Heart left ventricle (tissue), 16 donors: ENCODE data around the gene HDAC8. TPM values are rescaled to one million over a fixed set of nuclear protein-coding genes. Genes with fewer than 3 reads are reported as not detected.

Experiments used
- ATAC-seq, 4 donors: fragments of 200-7000 bp; cut with Tn5 transposase; one replicate each; pipeline ENCODE4 v1.9.1; 2020 to 2022; ENCODE audit warnings: moderate library complexity in 4 of 4, mild to moderate bottlenecking in 3 of 4, moderate number of reproducible peaks in 1 of 4
- DNase-seq, 5 donors: peaks; one replicate each; pipeline ENCODE4 v3.0.0-alpha.2; 2020
- H3K27ac ChIP-seq, 12 donors: fragments of 200-600 bp; sonication (generic) in 4 of 12; one replicate each; pipeline versions ENCODE4 v1.5.0 to v1.8.0; 2016 to 2022; ENCODE audit warnings: mild to moderate bottlenecking in 2 of 12
- H3K27me3 ChIP-seq, 9 donors: fragments of 200-600 bp; sonication (generic) in 2 of 9; one replicate each; pipeline versions ENCODE4 v1.5.1 to v1.8.0; 2016 to 2022; ENCODE audit warnings: mild to moderate bottlenecking in 3 of 9
- H3K36me3 ChIP-seq, 9 donors: fragments of 200-600 bp; sonication (generic) in 2 of 9; one replicate each; pipeline versions ENCODE4 v1.5.0 to v1.8.0; 2018 to 2022; ENCODE audit warnings: mild to moderate bottlenecking in 2 of 9
- H3K4me1 ChIP-seq, 12 donors: fragments of 200-600 bp; sonication (generic) in 4 of 12; one replicate each; pipeline versions ENCODE4 v1.5.0 to v1.8.0; 2016 to 2022; ENCODE audit warnings: mild to moderate bottlenecking in 3 of 12
- H3K4me3 ChIP-seq, 12 donors: fragments of 200-600 bp; sonication (generic) in 4 of 12; one replicate each; pipeline versions ENCODE4 v1.5.0 to v1.8.0; 2017 to 2022; ENCODE audit warnings: mild to moderate bottlenecking in 9 of 12, moderate library complexity in 4 of 12
- H3K9me3 ChIP-seq, 12 donors: fragments of 200-600 bp; sonication (generic) in 4 of 12; one replicate each; pipeline versions ENCODE4 v1.5.0 to v1.8.0; 2016 to 2022; ENCODE audit warnings: mild to moderate bottlenecking in 1 of 12
- CTCF ChIP-seq, 12 donors: fragments of 200-600 bp; sonication (generic) in 4 of 12; IDR thresholded peaks; one replicate each; pipeline versions ENCODE4 v1.5.0 to v1.8.0; 2018 to 2022; ENCODE audit warnings: antibody characterized with exemption in 12 of 12, mild to moderate bottlenecking in 5 of 12
- POLR2A ChIP-seq, 2 donors: fragments of 450-650 bp; IDR thresholded peaks; one replicate each; pipeline ENCODE4 v1.6.1; 2017; ENCODE audit warnings: antibody characterized with exemption in 2 of 2, mild to moderate bottlenecking in 2 of 2, moderate library complexity in 2 of 2
- WGBS, 4 donors: extraction: QIAGEN DNeasy Blood & Tissue Kit in 2 of 4; methylation state at CpG; one replicate each; pipeline versions ENCODE4 v1.1.5 to v1.1.7; 2013 to 2018; 5-methylcytosine and 5-hydroxymethylcytosine counted together
- intact Hi-C, 10 donors: fragments of 100-400 bp; cut with DNase I; formaldehyde crosslinking; loops; one replicate each; pipeline versions ENCODE4 v1.11.1 to v1.14.2; 2022
- polyA plus RNA-seq, 2 donors: library from polyadenylated mRNA; stranded (reverse); fragments of 200-250 nt; gene quantifications; one replicate each; pipeline ENCODE4 v1.2.3, GENCODE V29; 2013
- total RNA-seq, 9 donors: library from RNA; depleted of rRNA in 2 of 9; stranded (reverse); fragments of >200 nt in 2 of 9; fragmentation: NEBNext Ultra II Directional in 3 of 9; extraction: Animal tissue kit (Norgen Biotek cat#: 25700) in 3 of 9; gene quantifications; one replicate each; pipeline versions ENCODE4 v1.1.0 to v1.2.4, GENCODE V29; 2016 to 2023
- donor health status: ischemic (EF 13 %, LVEDD 7.1; RV severe dilation, severe dysfunction).
- donor health status: healthy with polysubstance abuse.
- donor health status: DM: no; HTN: yes; CAD: no.
- donor health status: DM: no; HTN: no; CAD: no.
- donor health status: ischemic (EF 25% LVEDD 6.9; RV normal size, moderate dysfunction).
- donor health status: ischemic (EF 25% LVEDD 5.7; RV mildly dilated, moderate dysfunction).
- donor health status: healthy.
- donor health status: DM: yes; HTN: yes; CAD: no.
- donor health status: ischemic (EF 35%, LVEDD 5.7; RV mildly dilated, moderate dysfunction).
- donor health status: nonischemic (EF 11% LVEDD 7.7; RV severe dilation, severe dysfunction).
- donor health status: DM: yes; HTN: yes; CAD: no.
- donor health status: PGD.
- donor health status: ischemic (EF 29% LVEDD 5.4; RV normal size, mild dysfunction).
- donor health status: nonischemic (EF 23%, LVEDD 6.1; RV moderate dilation, normal function).

The HDAC8 gene
- total and polyA plus RNA-seq, 11 donors: 16.1 to 28.1 (median 18.6) TPM

DNA sequence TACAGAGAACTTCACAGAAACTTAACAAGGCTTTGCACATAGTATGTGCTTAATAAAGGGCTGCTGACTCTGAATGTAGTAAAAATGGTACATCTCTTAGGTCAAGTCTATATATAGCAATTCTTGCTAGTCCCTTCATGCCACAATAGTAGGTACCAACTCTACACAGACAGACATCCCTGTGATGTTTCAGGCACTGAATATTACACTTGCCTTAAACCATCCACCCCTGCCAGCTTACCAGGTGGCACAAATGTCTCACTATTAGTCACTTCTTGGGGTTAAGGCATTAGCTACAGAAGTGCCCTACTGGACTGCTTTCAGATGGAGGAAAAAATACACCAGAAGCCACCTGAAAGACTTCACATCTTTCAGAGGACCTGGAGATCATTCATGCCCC, 180.6 kb downstream of the HDAC8 start:
- ATAC-seq: no peak
- intact Hi-C loops: no loop called here
- no peak for TF ChIP-seq CTCF (IDR thresholded peaks at IDR 0.05)
- no peak for TF ChIP-seq POLR2A (IDR thresholded peaks at IDR 0.05)
- peaks cover 0 to 22% (median 12%) of the 10 kb centered on the region in 12 donors for H3K4me1 ChIP-seq
- H3K36me3 ChIP-seq: no peaks in the 10 kb centered on the region
- H3K4me3 ChIP-seq: no peak overlapping the region
- H3K9me3 ChIP-seq: no peaks in the 10 kb centered on the region
- peaks cover 0 to under 1% (median 0%) of the 10 kb centered on the region in 9 donors for H3K27me3 ChIP-seq
- DNase-seq: no peak
- H3K27ac ChIP-seq: no peak overlapping the region

DNA sequence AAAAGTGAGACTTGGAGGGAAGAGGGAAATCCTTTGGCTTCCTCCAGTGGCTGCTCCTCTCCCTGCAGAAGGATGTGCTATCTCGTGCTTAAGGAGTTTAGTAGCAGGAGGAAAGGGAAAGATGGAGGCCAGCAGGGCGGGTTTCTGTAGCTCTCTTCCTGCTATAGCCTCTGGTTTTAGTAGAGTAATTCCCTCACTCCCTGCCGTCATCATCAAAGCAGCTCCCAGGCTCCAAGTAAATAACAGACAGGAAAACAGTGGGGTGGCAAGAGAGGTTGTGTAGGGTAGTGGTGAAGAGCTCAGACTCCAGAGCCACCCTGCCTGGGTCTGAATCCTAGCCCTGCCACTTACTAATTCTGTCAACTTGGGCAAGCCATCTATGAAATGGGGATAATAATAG, 185.4 kb downstream of the HDAC8 start:
- WGBS, 4 donors: 59 to 82% (median 71%) methylated on average over 3 of the region's 3 CpGs

GRCh38 chrX:72382202-72382595, 190.4 kb downstream of the HDAC8 start:
- DNase-seq (peak in 2 of 5 donors; percentile 8 to 29), ATAC-seq (peak; percentile 69 to 95 (median 92))
- peaks cover 0 to 15% (median 0%) of the 10 kb centered on the region in 9 donors for H3K27me3 ChIP-seq
- TF ChIP-seq POLR2A (IDR thresholded peaks at IDR 0.05) (no peak), CTCF (IDR thresholded peaks at IDR 0.05) (no peak)
- intact Hi-C loops: loop anchor here in 2 of 10 donors (5.0 to 10.0 kb wide), 2 partner anchors 153 to 160 kb away; no protein-coding TSS in a partner anchor
- 28 to 44% (median 34%) methylated on average over 4 of the region's 4 CpGs for WGBS, 4 donors
- H3K9me3 ChIP-seq: no peaks in the 10 kb centered on the region
- H3K36me3 ChIP-seq: no peaks in the 10 kb centered on the region
- H3K27ac ChIP-seq: no peak overlapping the region
- peaks cover 0 to 12% (median 2%) of the 10 kb centered on the region in 12 donors for H3K4me1 ChIP-seq
- H3K4me3 ChIP-seq: no peak overlapping the region

More for the DNA sequence above, 185.4 kb downstream of the HDAC8 start:
- no peak for ATAC-seq
- Histone ChIP-seq H3K27me3 (peaks cover 0 to 15% (median 0%) of the 10 kb centered on the region in 9 donors), H3K9me3 (no peaks in the 10 kb centered on the region), H3K36me3 (no peaks in the 10 kb centered on the region), H3K4me3 (no peak overlapping the region), H3K27ac (no peak overlapping the region), H3K4me1 (peaks cover 0 to 6% (median 0%) of the 10 kb centered on the region in 12 donors)
- intact Hi-C loops: loop anchor here in 1 of 10 donors (10.0 kb wide), 1 partner anchor 148 kb away; no protein-coding TSS in a partner anchor
- no peak for TF ChIP-seq CTCF (IDR thresholded peaks at IDR 0.05)
- TF ChIP-seq POLR2A (IDR thresholded peaks at IDR 0.05): no peak
- no peak for DNase-seq

DNA sequence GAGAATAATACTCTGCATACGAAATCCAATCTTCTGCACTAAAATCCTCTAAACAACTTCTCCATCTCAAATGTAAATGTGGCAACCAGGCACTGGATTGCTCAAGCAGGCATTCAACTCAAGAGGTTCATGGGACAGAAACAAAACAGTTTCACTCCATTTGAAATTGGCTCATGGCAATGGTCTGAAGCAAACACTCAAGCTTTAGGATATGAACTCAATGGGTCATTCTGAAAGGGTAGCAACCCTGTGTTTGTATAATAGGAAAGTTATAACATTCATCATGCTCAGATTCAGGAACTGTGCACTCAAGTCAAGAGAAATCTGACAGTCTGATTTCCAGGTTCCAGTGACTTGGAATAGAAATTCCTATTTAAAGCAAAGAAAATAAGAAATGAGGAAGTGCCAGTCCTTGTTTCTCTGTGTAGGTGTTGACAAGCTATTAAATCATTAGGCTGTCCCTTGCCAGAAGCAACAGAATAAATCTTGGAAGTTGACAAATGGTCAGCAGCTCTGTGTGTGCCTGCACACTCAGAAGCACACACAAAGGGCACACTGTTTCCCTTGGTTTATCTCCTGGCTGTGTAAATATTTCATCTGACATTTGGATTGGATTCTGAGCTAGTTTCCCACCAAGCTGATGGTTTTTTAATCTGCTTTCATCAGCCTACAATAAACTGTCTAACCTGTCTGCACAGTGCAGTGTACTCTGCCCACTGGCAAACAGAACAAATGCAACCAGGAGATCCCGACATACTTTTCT, 191.0 kb downstream of the HDAC8 start:
- Histone ChIP-seq H3K27me3 (peaks cover 0 to 10% (median 0%) of the 10 kb centered on the region in 9 donors), H3K4me1 (peaks cover 0 to 12% (median 2%) of the 10 kb centered on the region in 12 donors), H3K27ac (no peak overlapping the region), H3K36me3 (no peaks in the 10 kb centered on the region), H3K4me3 (no peak overlapping the region), H3K9me3 (no peaks in the 10 kb centered on the region)
- intact Hi-C loops: loop anchor here in 2 of 10 donors (5.0 to 10.0 kb wide), 2 partner anchors 153 to 161 kb away; no protein-coding TSS in a partner anchor
- peak; percentile 67 to 75 (median 70) for ATAC-seq
- no peak for TF ChIP-seq POLR2A (IDR thresholded peaks at IDR 0.05)
- TF ChIP-seq CTCF (IDR thresholded peaks at IDR 0.05): no peak
- DNase-seq: no peak
- 38 to 72% (median 58%) methylated on average over 2 of the region's 2 CpGs for WGBS, 4 donors
